ENCODE measurements around the gene PHF5A. TPM values are rescaled to one million over a fixed set of nuclear protein-coding genes. Genes with fewer than 3 reads are reported as not detected.

PHF5A gene
- total RNA-seq, 1 donor from 2014 or later, result 88.9 TPM

DNA sequence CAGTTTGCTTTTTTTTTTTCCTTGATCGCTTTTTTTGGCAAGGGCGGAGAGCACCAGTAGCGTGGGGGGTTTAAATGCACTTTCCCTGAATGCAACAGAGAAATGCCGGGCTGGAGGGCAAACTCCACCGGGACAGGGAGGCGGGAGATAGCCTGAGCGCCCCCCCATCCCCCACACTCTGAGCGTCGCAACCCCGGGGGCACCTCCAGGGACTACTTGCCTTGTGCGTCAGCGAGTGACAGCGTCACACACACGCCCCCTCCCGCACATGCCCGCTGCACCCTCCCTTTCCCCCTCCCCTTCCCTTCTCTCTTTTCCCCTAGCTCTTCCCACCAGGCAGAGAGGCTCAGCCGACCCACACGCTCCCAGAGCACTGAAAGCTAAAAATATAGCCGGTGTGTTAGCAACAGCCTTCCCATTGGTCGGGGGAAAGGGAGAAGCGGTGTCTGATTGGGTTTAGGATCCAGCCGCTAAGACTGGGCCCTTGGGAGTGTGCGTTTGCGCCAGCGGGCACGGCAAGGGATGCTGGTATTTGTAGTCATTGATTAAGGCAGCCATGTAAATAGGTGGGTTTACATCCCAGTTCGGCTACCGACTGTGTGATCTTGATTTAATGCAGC lies 20.2 kb downstream of the PHF5A start:
- H3K4me3 Mint-ChIP-seq, result peak overlapping the region; percentile 98
- DNase-seq (ENCODE audit: low read depth, low spot score), result peak; percentile 83
- peaks cover 4% of the 10 kb centered on the region for H3K36me3 Mint-ChIP-seq (ENCODE audit: low read depth)
- H3K27me3 Mint-ChIP-seq (ENCODE audit: low read depth), result peaks cover 26% of the 10 kb centered on the region
- no peak for TF ChIP-seq CTCF (conservative IDR thresholded peaks at IDR 0.05)
- peaks cover 39% of the 10 kb centered on the region for H3K4me1 Mint-ChIP-seq
- peak overlapping the region; percentile 99 for H3K27ac Mint-ChIP-seq (ENCODE audit: unreplicated experiment)
- no peaks in the 10 kb centered on the region for H3K9me3 Mint-ChIP-seq

GRCh38 chr22:41447435-41448188 lies 20.9 kb downstream of the PHF5A start:
- Mint-ChIP-seq H3K27me3 (ENCODE audit: low read depth) (peaks cover 26% of the 10 kb centered on the region), H3K36me3 (ENCODE audit: low read depth) (peaks cover 4% of the 10 kb centered on the region), H3K4me1 (peaks cover 45% of the 10 kb centered on the region), H3K4me3 (peak overlapping the region; percentile 98), H3K9me3 (no peaks in the 10 kb centered on the region), H3K27ac (ENCODE audit: unreplicated experiment) (peak overlapping the region; percentile 99)
- peak; percentile 66 for DNase-seq (ENCODE audit: low read depth, low spot score)
- no peak for TF ChIP-seq CTCF (conservative IDR thresholded peaks at IDR 0.05)

GRCh38 chr22:41446639-41447434 lies 21.7 kb downstream of the PHF5A start, which contains the start of gene TOB2:
TOB2 (minus strand) TSS chr22:41446801; CDS start chr22:41437345, 9,456 bp downstream.
- Mint-ChIP-seq H3K36me3 (ENCODE audit: low read depth) (peaks cover 4% of the 10 kb centered on the region), H3K4me1 (peaks cover 47% of the 10 kb centered on the region), H3K4me3 (peak within 1 kb of the TSS; percentile 98), H3K9me3 (no peaks in the 10 kb centered on the region), H3K27ac (ENCODE audit: unreplicated experiment) (peak within 1 kb of the TSS; percentile 99), H3K27me3 (ENCODE audit: low read depth) (peaks cover 26% of the 10 kb centered on the region)
- no peak for TF ChIP-seq CTCF (conservative IDR thresholded peaks at IDR 0.05)
- DNase-seq (ENCODE audit: low read depth, low spot score), result peak; percentile 96

GRCh38 chr22:41446057-41446501 lies 22.4 kb downstream of the PHF5A start:
- Mint-ChIP-seq H3K4me1 (peaks cover 44% of the 10 kb centered on the region), H3K36me3 (ENCODE audit: low read depth) (peaks cover 4% of the 10 kb centered on the region), H3K9me3 (no peaks in the 10 kb centered on the region), H3K27ac (ENCODE audit: unreplicated experiment) (peak overlapping the region; percentile 96), H3K4me3 (peak overlapping the region; percentile 98), H3K27me3 (ENCODE audit: low read depth) (peaks cover 26% of the 10 kb centered on the region)
- no peak for TF ChIP-seq CTCF (conservative IDR thresholded peaks at IDR 0.05)
- no peak for DNase-seq (ENCODE audit: low read depth, low spot score)
